Panc1 (cell line): Measurements from ENCODE around the gene SFRP4.

Experiments used
- TCF7L2 ChIP-seq: IDR thresholded peaks from 2 replicates; pipeline ENCODE4 v1.6.1; 2011; ENCODE audit warnings: mild to moderate bottlenecking, low read depth, low read length, inconsistent platforms
- TF ChIP-seq, protein P1 (sequence below): fragments of 450-650 bp; IDR thresholded peaks from 2 replicates; pipeline ENCODE4 v1.5.1; 2017; ENCODE audit warnings: mild to moderate bottlenecking

DNA sequence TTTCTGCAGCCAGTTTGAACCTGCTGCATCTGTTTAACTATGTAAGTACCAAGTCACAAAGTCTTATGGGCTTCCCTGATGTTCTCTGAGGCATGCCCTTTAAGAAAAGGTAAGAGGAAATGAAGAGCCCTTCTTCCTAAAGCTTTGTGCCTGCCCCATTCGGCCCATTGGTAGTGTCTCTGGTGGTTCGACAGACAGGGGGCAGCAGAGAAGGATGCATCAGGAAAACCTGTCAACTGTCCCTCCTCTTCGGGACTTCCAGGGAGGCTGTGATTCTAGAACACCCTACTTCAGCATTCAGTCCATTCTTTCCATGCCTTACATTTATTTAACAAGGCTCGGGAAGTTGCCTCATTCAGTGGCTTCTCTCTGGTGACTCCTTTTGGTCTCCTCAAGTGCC is 1.9 kb upstream of the SFRP4 start:
- TF ChIP-seq, protein P1, sequence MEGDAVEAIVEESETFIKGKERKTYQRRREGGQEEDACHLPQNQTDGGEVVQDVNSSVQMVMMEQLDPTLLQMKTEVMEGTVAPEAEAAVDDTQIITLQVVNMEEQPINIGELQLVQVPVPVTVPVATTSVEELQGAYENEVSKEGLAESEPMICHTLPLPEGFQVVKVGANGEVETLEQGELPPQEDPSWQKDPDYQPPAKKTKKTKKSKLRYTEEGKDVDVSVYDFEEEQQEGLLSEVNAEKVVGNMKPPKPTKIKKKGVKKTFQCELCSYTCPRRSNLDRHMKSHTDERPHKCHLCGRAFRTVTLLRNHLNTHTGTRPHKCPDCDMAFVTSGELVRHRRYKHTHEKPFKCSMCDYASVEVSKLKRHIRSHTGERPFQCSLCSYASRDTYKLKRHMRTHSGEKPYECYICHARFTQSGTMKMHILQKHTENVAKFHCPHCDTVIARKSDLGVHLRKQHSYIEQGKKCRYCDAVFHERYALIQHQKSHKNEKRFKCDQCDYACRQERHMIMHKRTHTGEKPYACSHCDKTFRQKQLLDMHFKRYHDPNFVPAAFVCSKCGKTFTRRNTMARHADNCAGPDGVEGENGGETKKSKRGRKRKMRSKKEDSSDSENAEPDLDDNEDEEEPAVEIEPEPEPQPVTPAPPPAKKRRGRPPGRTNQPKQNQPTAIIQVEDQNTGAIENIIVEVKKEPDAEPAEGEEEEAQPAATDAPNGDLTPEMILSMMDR = peak; percentile 50
- TF ChIP-seq TCF7L2 = no peak
